Urinary bladder (tissue), 4 donors: ENCODE measurements around the gene PLSCR1. TPM values are rescaled to one million over a fixed set of nuclear protein-coding genes. Genes with fewer than 3 reads are reported as not detected.

ENCODE experiments used
- DNase-seq: peaks from one replicate; pipeline ENCODE4 v3.0.0-alpha.2; 2015; ENCODE audit errors: extremely low spot score
- H3K27ac ChIP-seq: one replicate; pipeline ENCODE4 v1.5.1; 2013; ENCODE audit warnings: low read depth, mild to moderate bottlenecking, moderate library complexity
- H3K36me3 ChIP-seq: one replicate; pipeline ENCODE4 v1.6.1; 2013; ENCODE audit warnings: mild to moderate bottlenecking, moderate library complexity; ENCODE audit not compliant: insufficient read depth
- H3K4me1 ChIP-seq: one replicate; pipeline ENCODE4 v1.6.1; 2013; ENCODE audit warnings: mild to moderate bottlenecking, moderate library complexity; ENCODE audit not compliant: insufficient read depth
- H3K4me3 ChIP-seq: one replicate; pipeline ENCODE4 v1.5.1; 2013; ENCODE audit warnings: low read depth, low read length
- WGBS: extraction: QIAGEN DNeasy Blood & Tissue Kit; methylation state at CpG from one replicate; pipeline ENCODE4 v1.1.7; 2013; 5-methylcytosine and 5-hydroxymethylcytosine counted together
- polyA plus RNA-seq: library from polyadenylated mRNA; stranded (reverse); fragments of 200-250 nt; gene quantifications from one replicate; pipeline ENCODE4 v1.2.3, GENCODE V29; 2013
- total RNA-seq: library from RNA; depleted of rRNA; stranded (reverse); fragments of >200 nt; gene quantifications from one replicate; pipeline ENCODE4 v1.2.3, GENCODE V29; 2014
- donor health status: healthy with polysubstance abuse.
- donor health status: healthy.

PLSCR1 gene
- total and polyA plus RNA-seq, 2 donors: 51.3 to 97.8 TPM

GRCh38 chr3:146561463-146561862, 17.1 kb upstream of the PLSCR1 start:
- no peak for DNase-seq
- H3K4me3 ChIP-seq: no peak overlapping the region
- 88% methylated on average over 1 of the region's 1 CpG for WGBS
- H3K4me1 ChIP-seq: peaks cover 2% of the 10 kb centered on the region
- H3K36me3 ChIP-seq: no peaks in the 10 kb centered on the region
- no peak overlapping the region for H3K27ac ChIP-seq

- no peaks in the 10 kb centered on the region for H3K36me3 ChIP-seq
- H3K27ac ChIP-seq: no peak overlapping the region
- DNase-seq: no peak
- no peaks in the 10 kb centered on the region for H3K4me1 ChIP-seq
- no peak overlapping the region for H3K4me3 ChIP-seq
- 76% methylated on average over 2 of the region's 2 CpGs for WGBS
These were observed 16.3 kb upstream of the PLSCR1 start for GRCh38 chr3:146560678-146561077.

- H3K36me3 ChIP-seq: no peaks in the 10 kb centered on the region
- no peak for DNase-seq
- no peaks in the 10 kb centered on the region for H3K4me1 ChIP-seq
- no peak overlapping the region for H3K4me3 ChIP-seq
- H3K27ac ChIP-seq: no peak overlapping the region
- WGBS: 93% methylated on average over 3 of the region's 3 CpGs
These were observed 15.0 kb upstream of the PLSCR1 start for GRCh38 chr3:146559388-146559787.

GRCh38 chr3:146558781-146559180, 14.4 kb upstream of the PLSCR1 start:
- no peaks in the 10 kb centered on the region for H3K36me3 ChIP-seq
- 88% methylated on average over 2 of the region's 2 CpGs for WGBS

GRCh38 chr3:146557745-146558144, 13.3 kb upstream of the PLSCR1 start:
- no peak for DNase-seq
- H3K4me1 ChIP-seq: no peaks in the 10 kb centered on the region
- 84% methylated on average over 4 of the region's 4 CpGs for WGBS

More at GRCh38 chr3:146558781-146559180, 14.4 kb upstream of the PLSCR1 start:
- no peak overlapping the region for H3K27ac ChIP-seq
- H3K4me1 ChIP-seq: no peaks in the 10 kb centered on the region
- H3K4me3 ChIP-seq: no peak overlapping the region
- DNase-seq: no peak

GRCh38 chr3:146555311-146555710, 10.9 kb upstream of the PLSCR1 start:
- H3K4me1 ChIP-seq: no peaks in the 10 kb centered on the region
- no peak overlapping the region for H3K27ac ChIP-seq
- WGBS: 97% methylated on average over 3 of the region's 3 CpGs
- DNase-seq: no peak
- H3K4me3 ChIP-seq: no peak overlapping the region
- no peaks in the 10 kb centered on the region for H3K36me3 ChIP-seq

More at GRCh38 chr3:146557745-146558144, 13.3 kb upstream of the PLSCR1 start:
- H3K27ac ChIP-seq: no peak overlapping the region
- no peak overlapping the region for H3K4me3 ChIP-seq
- H3K36me3 ChIP-seq: no peaks in the 10 kb centered on the region

GRCh38 chr3:146554151-146554760, 9.8 kb upstream of the PLSCR1 start:
- Histone ChIP-seq H3K4me1 (no peaks in the 10 kb centered on the region), H3K4me3 (no peak overlapping the region), H3K27ac (no peak overlapping the region), H3K36me3 (no peaks in the 10 kb centered on the region)
- DNase-seq: no peak
- WGBS: 91% methylated on average over 7 of the region's 7 CpGs

GRCh38 chr3:146550743-146551510, 6.5 kb upstream of the PLSCR1 start:
- no peak overlapping the region for H3K27ac ChIP-seq
- H3K4me3 ChIP-seq: no peak overlapping the region
- WGBS: 83% methylated on average over 5 of the region's 5 CpGs
- H3K4me1 ChIP-seq: no peaks in the 10 kb centered on the region
- no peaks in the 10 kb centered on the region for H3K36me3 ChIP-seq
- DNase-seq: no peak

- H3K4me3 ChIP-seq: no peak overlapping the region
- DNase-seq: no peak
- H3K27ac ChIP-seq: no peak overlapping the region
- no peaks in the 10 kb centered on the region for H3K4me1 ChIP-seq
- H3K36me3 ChIP-seq: no peaks in the 10 kb centered on the region
These were observed 5.7 kb upstream of the PLSCR1 start for GRCh38 chr3:146550070-146550615.

GRCh38 chr3:146547235-146547835, 2.9 kb upstream of the PLSCR1 start:
- no peak overlapping the region for H3K4me3 ChIP-seq
- H3K4me1 ChIP-seq: no peaks in the 10 kb centered on the region
- no peak for DNase-seq
- H3K36me3 ChIP-seq: no peaks in the 10 kb centered on the region
- no peak overlapping the region for H3K27ac ChIP-seq

GRCh38 chr3:146546366-146546965, 2.1 kb upstream of the PLSCR1 start:
- 80% methylated on average over 1 of the region's 1 CpG for WGBS
- DNase-seq: no peak
- no peaks in the 10 kb centered on the region for H3K4me1 ChIP-seq
- no peak overlapping the region for H3K27ac ChIP-seq
- no peak overlapping the region for H3K4me3 ChIP-seq
- no peaks in the 10 kb centered on the region for H3K36me3 ChIP-seq

GRCh38 chr3:146544929-146545528, 622 bp upstream of the PLSCR1 start:
- H3K4me3 ChIP-seq: peak overlapping the region; percentile 80
- 52% methylated on average over 8 of the region's 8 CpGs for WGBS
- H3K4me1 ChIP-seq: no peaks in the 10 kb centered on the region
- peak overlapping the region; percentile 90 for H3K27ac ChIP-seq
- H3K36me3 ChIP-seq: no peaks in the 10 kb centered on the region
- DNase-seq: no peak

- no peaks in the 10 kb centered on the region for H3K36me3 ChIP-seq
- peak; percentile 26 for DNase-seq
- peak overlapping the region; percentile 39 for H3K27ac ChIP-seq
- no peaks in the 10 kb centered on the region for H3K4me1 ChIP-seq
- H3K4me3 ChIP-seq: peak overlapping the region; percentile 80
- WGBS: 12% methylated on average over 10 of the region's 10 CpGs
These were observed 876 bp downstream of the PLSCR1 start for GRCh38 chr3:146543461-146544001.
